Measurements from ENCODE around the gene MRPS17.
"Not testable (repeated sequence)": the region's sequence is repeated elsewhere in the genome, so short reads cannot be mapped to it uniquely, and the experiment has no call there.

The MRPS17 gene

GRCh38 chr7:55951637-55952351, at the start of gene MRPS17:
Gene MRPS17 (plus strand): TSS chr7:55951877. CDS start chr7:55953196, 1,319 bp downstream.
- DNase-seq: peak; percentile 94

DNA sequence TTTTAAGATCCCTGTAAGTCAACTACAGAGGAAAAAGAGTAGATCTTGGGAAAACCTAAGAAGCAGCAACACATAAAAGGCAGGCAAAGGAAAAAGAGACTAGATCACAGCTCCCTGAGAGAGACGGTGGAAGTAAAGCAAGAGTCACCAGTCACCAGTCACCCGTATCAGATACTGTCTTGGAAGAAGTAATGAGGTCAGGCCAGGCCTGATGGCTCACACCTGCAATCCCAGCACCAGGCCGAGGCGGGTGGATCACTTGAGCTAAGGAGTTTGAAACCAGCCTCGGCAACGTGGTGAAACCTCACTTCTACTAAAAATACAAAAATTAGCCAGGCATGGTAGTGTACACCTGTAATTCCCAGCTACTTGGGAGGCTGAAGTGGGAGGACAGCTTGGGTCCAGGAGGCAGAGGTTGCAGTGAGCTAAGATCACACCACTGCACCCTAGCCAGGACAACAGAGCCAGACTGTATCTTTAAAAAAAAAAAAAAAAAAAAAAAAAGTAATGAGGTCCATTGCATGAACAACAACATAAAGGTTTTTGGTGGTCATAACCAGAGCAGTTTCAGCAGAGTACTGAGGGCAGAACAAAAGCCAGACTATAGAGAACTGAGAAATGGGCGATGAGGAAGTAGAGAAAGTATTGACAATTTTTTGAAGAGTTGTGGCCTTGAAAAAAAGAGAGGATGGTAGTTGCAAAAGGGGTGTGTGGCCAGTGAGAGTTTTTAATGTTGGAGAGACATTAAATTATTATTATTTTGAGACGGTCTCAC, 47.5 kb upstream of the MRPS17 start:
- DNase-seq: no peak

- DNase-seq: no peak
Measured at GRCh38 chr7:55912748-55913158, 38.9 kb upstream of the MRPS17 start.

GRCh38 chr7:55917771-55918170, 33.9 kb upstream of the MRPS17 start:
- no peak for DNase-seq

- DNase-seq: no peak
Measured at GRCh38 chr7:55928006-55928767, 23.5 kb upstream of the MRPS17 start.

GRCh38 chr7:55931421-55932151, 20.1 kb upstream of the MRPS17 start:
- no peak for DNase-seq

GRCh38 chr7:55939514-55940123, 12.1 kb upstream of the MRPS17 start:
- DNase-seq: no peak

DNA sequence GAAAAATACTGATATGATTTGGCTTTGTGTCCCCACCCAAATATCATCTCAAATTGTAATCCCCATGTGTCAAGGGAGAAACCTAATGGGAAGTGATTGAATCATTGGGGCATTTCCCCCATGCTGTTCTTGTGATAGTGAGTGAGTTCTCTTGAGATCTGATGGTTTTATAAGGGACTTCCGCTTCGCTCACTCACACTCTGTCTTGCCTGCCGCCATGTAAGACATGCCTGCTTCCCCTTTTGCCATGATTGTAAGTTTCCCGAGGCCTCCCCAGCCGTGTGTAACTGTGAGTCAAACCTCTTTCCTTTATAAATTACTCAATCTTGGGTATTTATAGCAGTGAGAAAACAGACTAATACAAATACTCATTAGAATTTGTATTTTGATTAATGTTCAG, 5.1 kb upstream of the MRPS17 start:
- no peak for DNase-seq

- DNase-seq: not testable (repeated sequence)
Measured at GRCh38 chr7:55952352-55952671, 635 bp downstream of the MRPS17 start.

DNA sequence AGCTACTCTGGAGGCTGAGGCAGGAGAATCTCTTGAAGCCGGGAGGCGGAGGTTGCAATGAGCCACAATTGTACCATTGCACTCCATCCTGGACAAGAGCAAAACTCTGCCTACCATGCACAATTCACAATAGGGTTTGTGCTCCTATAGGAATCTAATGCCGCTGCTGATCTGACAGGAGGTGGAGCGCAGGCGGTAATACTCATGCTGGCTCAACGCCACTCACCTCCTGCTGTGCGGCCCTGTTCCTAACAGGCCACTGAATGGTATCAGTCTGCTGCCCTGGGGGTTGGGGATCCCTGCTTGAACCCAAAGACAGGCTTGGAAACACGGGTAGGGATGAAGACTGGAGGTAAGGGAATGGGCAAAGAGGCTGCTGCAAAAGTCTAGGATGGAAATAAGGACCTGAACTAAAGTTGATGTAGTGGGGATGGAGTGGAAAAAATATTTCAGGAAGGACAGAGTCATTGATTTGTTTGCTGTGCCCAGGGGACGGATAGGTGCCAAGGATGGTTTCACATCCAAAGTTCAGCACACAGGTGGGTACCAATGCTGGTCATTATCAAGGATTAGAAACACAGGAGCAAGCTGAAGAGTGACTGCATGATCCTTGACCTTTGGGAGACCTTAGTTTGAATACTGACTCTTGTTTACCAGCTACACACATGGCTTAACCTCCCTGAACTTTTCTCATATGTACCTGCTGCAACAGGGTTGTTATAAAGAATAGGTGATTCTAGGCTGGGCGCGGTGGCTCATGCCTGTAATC, 2.2 kb downstream of the MRPS17 start:
- DNase-seq: no peak

GRCh38 chr7:55957190-55957589, 5.5 kb downstream of the MRPS17 start:
- no peak for DNase-seq

DNA sequence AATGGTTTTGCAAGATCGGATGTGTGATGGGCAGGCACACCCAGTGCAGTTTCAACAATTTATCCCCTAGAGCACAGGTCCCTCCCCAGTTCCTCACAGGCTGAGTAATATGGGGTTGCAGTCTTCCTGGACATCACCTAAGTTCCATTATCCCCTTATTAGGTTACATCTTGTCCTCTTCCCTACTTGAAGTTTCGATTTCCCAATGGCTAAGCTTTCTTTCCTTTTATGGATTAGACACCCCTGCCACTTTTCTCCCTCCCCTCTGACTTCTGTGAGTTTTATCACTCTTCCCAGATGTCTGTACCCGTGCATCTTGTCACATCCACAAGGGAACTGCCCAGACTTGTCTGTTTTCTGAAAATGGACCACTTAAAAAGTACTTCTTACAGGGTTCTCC, 10.3 kb downstream of the MRPS17 start:
- no peak for DNase-seq

DNA sequence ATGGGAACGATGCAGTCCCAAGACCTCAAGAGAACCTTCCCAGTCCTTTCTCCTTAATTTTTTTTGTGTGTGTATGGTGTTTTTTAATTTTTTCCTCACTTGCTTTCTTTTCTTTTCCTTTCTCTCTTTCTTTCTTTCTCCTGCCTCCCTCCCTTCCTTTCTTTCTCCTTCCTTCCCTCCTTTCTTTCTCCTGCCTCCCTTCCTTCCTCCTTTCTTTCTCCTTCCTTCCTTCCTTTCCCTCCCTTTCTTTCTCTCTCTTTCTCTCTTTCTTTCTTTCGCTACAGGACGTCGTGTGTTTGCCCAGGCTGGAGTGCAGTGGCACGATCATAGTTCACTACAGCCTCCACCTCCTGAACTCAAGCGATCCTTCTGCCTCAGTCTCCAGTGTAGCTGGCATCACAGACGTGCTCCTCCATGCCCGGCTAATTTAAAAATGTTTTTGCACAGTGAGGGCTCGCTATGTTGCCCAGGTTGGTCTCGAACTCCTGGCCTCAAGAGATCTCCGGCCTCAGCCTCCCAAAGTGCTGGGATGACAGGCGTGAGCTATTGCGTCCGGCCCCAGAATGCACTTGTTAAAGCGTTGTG, 12.0 kb downstream of the MRPS17 start:
- DNase-seq: no peak

DNA sequence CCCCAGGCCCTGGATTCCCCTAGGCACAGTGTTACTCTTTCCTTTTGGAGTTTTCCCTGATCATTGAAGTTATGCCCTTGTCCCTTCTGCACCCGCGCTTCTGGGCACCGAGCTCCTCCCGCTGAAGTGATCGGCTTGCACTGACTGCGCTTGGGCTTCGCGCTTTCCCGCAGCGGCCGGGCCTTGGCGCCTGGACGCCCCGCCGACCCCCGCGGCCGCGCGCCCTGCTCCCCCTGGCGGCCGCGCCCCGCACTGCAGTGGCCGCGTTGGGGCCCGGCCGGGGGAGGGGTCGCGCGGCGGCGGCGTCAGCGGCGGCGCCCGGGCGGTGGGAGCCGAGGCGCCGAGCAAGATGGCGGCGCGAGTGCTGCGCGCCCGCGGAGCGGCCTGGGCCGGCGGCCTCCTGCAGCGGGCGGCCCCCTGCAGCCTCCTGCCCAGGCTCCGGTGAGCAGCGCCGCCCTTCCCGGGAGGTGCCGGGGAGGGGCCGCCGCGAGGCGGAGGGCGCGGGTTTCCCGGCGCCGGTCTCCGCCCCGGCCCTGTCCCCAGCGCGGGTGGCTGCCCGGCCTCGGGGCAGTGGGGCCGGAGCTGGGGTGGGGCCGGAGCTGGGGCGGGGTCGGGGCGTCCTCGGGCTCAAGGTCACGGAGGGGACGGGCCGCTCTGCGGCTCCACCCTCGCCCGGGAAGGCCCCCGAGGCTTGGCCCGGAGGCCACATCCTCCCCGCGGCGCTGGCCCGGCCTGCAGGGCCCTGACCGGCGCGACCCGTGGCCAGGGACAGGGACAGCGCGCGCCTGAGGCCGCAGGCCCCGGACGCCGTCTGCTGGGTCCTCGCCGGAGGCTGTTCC, 12.8 kb downstream of the MRPS17 start, which contains the start of gene NIPSNAP2:
Gene NIPSNAP2 (plus strand): TSS at position 325 of the 839 bp plus-strand sequence. CDS start 25 bp downstream, at position 350.
- peak; percentile 76 for DNase-seq

DNA sequence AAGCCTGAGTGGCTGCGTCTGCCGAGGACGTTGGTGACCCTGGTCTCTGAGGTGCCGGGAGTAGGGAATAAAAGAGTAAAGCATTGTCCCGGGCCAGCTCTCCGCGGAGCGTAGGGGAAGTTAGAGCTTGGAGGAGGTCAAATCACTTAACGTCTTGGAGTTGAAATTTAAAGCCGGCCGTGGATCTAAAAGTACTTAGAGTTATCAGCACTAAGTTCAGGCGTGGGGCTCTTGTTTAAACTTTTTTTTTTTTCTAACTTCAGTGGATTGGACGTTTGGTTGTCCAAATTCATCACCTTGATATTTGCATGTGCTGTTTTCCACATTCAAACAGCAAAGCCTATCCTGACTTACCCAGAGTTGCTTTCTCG, 13.4 kb downstream of the MRPS17 start:
- DNase-seq: no peak

GRCh38 chr7:55965805-55966421, 14.2 kb downstream of the MRPS17 start:
- no peak for DNase-seq

- no peak for DNase-seq
Measured at GRCh38 chr7:55966851-55967250, 15.2 kb downstream of the MRPS17 start.

- DNase-seq: no peak
Measured at GRCh38 chr7:55969391-55969790, 17.7 kb downstream of the MRPS17 start.

GRCh38 chr7:55970561-55970960, 18.9 kb downstream of the MRPS17 start:
- DNase-seq: no peak

GRCh38 chr7:55970978-55971377, 19.3 kb downstream of the MRPS17 start:
- no peak for DNase-seq
